ENCODE results near the gene CD300LD. TPM values are rescaled to one million over a fixed set of nuclear protein-coding genes. Genes with fewer than 3 reads are reported as not detected.

The CD300LD gene
- total RNA-seq, 1 donor from 2014 or later = not detected

- no peak for DNase-seq (ENCODE audit: extremely low spot score, unreplicated experiment)
- Mint-ChIP-seq H3K27me3 (ENCODE audit: unreplicated experiment) (peaks cover 3% of the 10 kb centered on the region), H3K36me3 (ENCODE audit: unreplicated experiment) (no peaks in the 10 kb centered on the region), H3K9me3 (ENCODE audit: unreplicated experiment) (no peaks in the 10 kb centered on the region), H3K27ac (ENCODE audit: unreplicated experiment) (no peak overlapping the region), H3K4me1 (ENCODE audit: unreplicated experiment) (no peaks in the 10 kb centered on the region), H3K4me3 (ENCODE audit: unreplicated experiment) (no peak overlapping the region)
- no peak for TF ChIP-seq CTCF (IDR thresholded peaks at IDR 0.05)
Measured at GRCh38 chr17:74542727-74543383, 49.2 kb downstream of the CD300LD start.

GRCh38 chr17:74542166-74542565 is 49.9 kb downstream of the CD300LD start:
- TF ChIP-seq CTCF (IDR thresholded peaks at IDR 0.05) = no peak
- Mint-ChIP-seq H3K9me3 (ENCODE audit: unreplicated experiment) (no peaks in the 10 kb centered on the region), H3K27me3 (ENCODE audit: unreplicated experiment) (peaks cover 3% of the 10 kb centered on the region), H3K36me3 (ENCODE audit: unreplicated experiment) (no peaks in the 10 kb centered on the region), H3K27ac (ENCODE audit: unreplicated experiment) (no peak overlapping the region), H3K4me3 (ENCODE audit: unreplicated experiment) (no peak overlapping the region), H3K4me1 (ENCODE audit: unreplicated experiment) (no peaks in the 10 kb centered on the region)
- no peak for DNase-seq (ENCODE audit: extremely low spot score, unreplicated experiment)

- Mint-ChIP-seq H3K9me3 (ENCODE audit: unreplicated experiment) (no peaks in the 10 kb centered on the region), H3K27ac (ENCODE audit: unreplicated experiment) (no peak overlapping the region), H3K4me1 (ENCODE audit: unreplicated experiment) (no peaks in the 10 kb centered on the region), H3K4me3 (ENCODE audit: unreplicated experiment) (no peak overlapping the region), H3K36me3 (ENCODE audit: unreplicated experiment) (no peaks in the 10 kb centered on the region), H3K27me3 (ENCODE audit: unreplicated experiment) (peaks cover 9% of the 10 kb centered on the region)
- TF ChIP-seq CTCF (IDR thresholded peaks at IDR 0.05) = no peak
- DNase-seq (ENCODE audit: extremely low spot score, unreplicated experiment) = no peak
Measured at GRCh38 chr17:74541176-74542111, 50.6 kb downstream of the CD300LD start.

- Mint-ChIP-seq H3K27ac (ENCODE audit: unreplicated experiment) (no peak overlapping the region), H3K27me3 (ENCODE audit: unreplicated experiment) (peaks cover 9% of the 10 kb centered on the region), H3K4me1 (ENCODE audit: unreplicated experiment) (no peaks in the 10 kb centered on the region), H3K4me3 (ENCODE audit: unreplicated experiment) (no peak overlapping the region), H3K36me3 (ENCODE audit: unreplicated experiment) (no peaks in the 10 kb centered on the region), H3K9me3 (ENCODE audit: unreplicated experiment) (no peaks in the 10 kb centered on the region)
- TF ChIP-seq CTCF (IDR thresholded peaks at IDR 0.05) = no peak
- no peak for DNase-seq (ENCODE audit: extremely low spot score, unreplicated experiment)
Measured at GRCh38 chr17:74539281-74539820, 52.7 kb downstream of the CD300LD start.

GRCh38 chr17:74536890-74537289 is 55.2 kb downstream of the CD300LD start:
- no peak overlapping the region for H3K27ac Mint-ChIP-seq (ENCODE audit: unreplicated experiment)
- H3K4me1 Mint-ChIP-seq (ENCODE audit: unreplicated experiment) = no peaks in the 10 kb centered on the region
- TF ChIP-seq CTCF (IDR thresholded peaks at IDR 0.05) = no peak
- peaks cover 6% of the 10 kb centered on the region for H3K27me3 Mint-ChIP-seq (ENCODE audit: unreplicated experiment)
- no peaks in the 10 kb centered on the region for H3K36me3 Mint-ChIP-seq (ENCODE audit: unreplicated experiment)
- H3K9me3 Mint-ChIP-seq (ENCODE audit: unreplicated experiment) = no peaks in the 10 kb centered on the region
- H3K4me3 Mint-ChIP-seq (ENCODE audit: unreplicated experiment) = no peak overlapping the region
- DNase-seq (ENCODE audit: extremely low spot score, unreplicated experiment) = no peak
